ENCODE results near the gene RBM28. TPM values are rescaled to one million over a fixed set of nuclear protein-coding genes. Genes with fewer than 3 reads are reported as not detected.
"Not testable (repeated sequence)": the region's sequence is repeated elsewhere in the genome, so short reads cannot be mapped to it uniquely, and the experiment has no call there.

RBM28 gene
- total and polyA plus RNA-seq, 2 donors, result 19.9 to 24.7 TPM

- no peak for DNase-seq (ENCODE audit: low read depth in 6 of 9, low spot score in 9 of 9)
- WGBS, result 87% methylated on average over 5 of the region's 5 CpGs
- no peak overlapping the region for H3K27ac ChIP-seq (ENCODE audit: low read depth in 1 of 2, low read length in 1 of 2)
- H3K9me3 ChIP-seq (ENCODE audit: control insufficient read depth in 2 of 2, insufficient read depth in 1 of 2, low read length in 1 of 2), result no peaks in the 10 kb centered on the region
- H3K27me3 ChIP-seq (ENCODE audit: control insufficient read depth in 2 of 2, insufficient read depth in 1 of 2, low read length in 1 of 2), result no peaks in the 10 kb centered on the region
- H3K36me3 ChIP-seq (ENCODE audit: control insufficient read depth in 2 of 2, insufficient read depth in 2 of 2, low read length in 1 of 2), result peaks cover 46 to 87% of the 10 kb centered on the region in 2 donors
- H3K4me1 ChIP-seq (ENCODE audit: control insufficient read depth in 2 of 2, insufficient read depth in 2 of 2, low read length in 2 of 2), result no peaks in the 10 kb centered on the region
- no peak overlapping the region for H3K4me3 ChIP-seq (ENCODE audit: low read length in 2 of 2)
Measured at GRCh38 chr7:128310499-128310898, 33.2 kb downstream of the RBM28 start.

GRCh38 chr7:128309976-128310375 is 33.7 kb downstream of the RBM28 start:
- Histone ChIP-seq H3K36me3 (ENCODE audit: control insufficient read depth in 2 of 2, insufficient read depth in 2 of 2, low read length in 1 of 2) (peaks cover 45 to 86% of the 10 kb centered on the region in 2 donors), H3K27ac (ENCODE audit: low read depth in 1 of 2, low read length in 1 of 2) (no peak overlapping the region), H3K4me3 (ENCODE audit: low read length in 2 of 2) (no peak overlapping the region), H3K27me3 (ENCODE audit: control insufficient read depth in 2 of 2, insufficient read depth in 1 of 2, low read length in 1 of 2) (no peaks in the 10 kb centered on the region), H3K9me3 (ENCODE audit: control insufficient read depth in 2 of 2, insufficient read depth in 1 of 2, low read length in 1 of 2) (no peaks in the 10 kb centered on the region), H3K4me1 (ENCODE audit: control insufficient read depth in 2 of 2, insufficient read depth in 2 of 2, low read length in 2 of 2) (no peaks in the 10 kb centered on the region)
- no peak for DNase-seq (ENCODE audit: low read depth in 6 of 9, low spot score in 9 of 9)
- WGBS, result 99% methylated on average over 5 of the region's 5 CpGs

DNA sequence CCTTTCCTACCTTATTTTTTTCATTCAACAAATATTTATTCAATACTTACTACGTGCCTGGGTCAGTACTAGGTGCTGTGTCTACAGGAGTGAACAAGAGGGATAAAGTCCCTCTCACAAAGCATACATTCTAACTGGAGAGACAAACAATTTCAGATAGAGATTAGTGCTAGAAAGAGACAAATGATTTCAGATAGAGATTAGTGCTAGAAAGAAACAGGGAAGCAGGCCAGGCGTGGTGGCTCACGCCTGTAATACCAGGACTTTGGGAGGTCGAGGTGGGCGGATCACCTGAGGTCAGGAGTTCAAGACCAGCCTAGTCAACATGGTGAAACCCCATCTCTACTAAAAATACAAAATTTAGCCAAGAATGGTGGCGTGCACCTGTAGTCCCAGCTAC is 34.6 kb downstream of the RBM28 start:
- 97% methylated on average over 6 of the region's 6 CpGs for WGBS
- Histone ChIP-seq H3K4me3 (ENCODE audit: low read length in 2 of 2) (no peak overlapping the region), H3K9me3 (ENCODE audit: control insufficient read depth in 2 of 2, insufficient read depth in 1 of 2, low read length in 1 of 2) (no peaks in the 10 kb centered on the region), H3K27me3 (ENCODE audit: control insufficient read depth in 2 of 2, insufficient read depth in 1 of 2, low read length in 1 of 2) (no peaks in the 10 kb centered on the region), H3K27ac (ENCODE audit: low read depth in 1 of 2, low read length in 1 of 2) (no peak overlapping the region), H3K36me3 (ENCODE audit: control insufficient read depth in 2 of 2, insufficient read depth in 2 of 2, low read length in 1 of 2) (peaks cover 43 to 83% of the 10 kb centered on the region in 2 donors), H3K4me1 (ENCODE audit: control insufficient read depth in 2 of 2, insufficient read depth in 2 of 2, low read length in 2 of 2) (no peaks in the 10 kb centered on the region)
- DNase-seq (ENCODE audit: low read depth in 6 of 9, low spot score in 9 of 9), result no peak

DNA sequence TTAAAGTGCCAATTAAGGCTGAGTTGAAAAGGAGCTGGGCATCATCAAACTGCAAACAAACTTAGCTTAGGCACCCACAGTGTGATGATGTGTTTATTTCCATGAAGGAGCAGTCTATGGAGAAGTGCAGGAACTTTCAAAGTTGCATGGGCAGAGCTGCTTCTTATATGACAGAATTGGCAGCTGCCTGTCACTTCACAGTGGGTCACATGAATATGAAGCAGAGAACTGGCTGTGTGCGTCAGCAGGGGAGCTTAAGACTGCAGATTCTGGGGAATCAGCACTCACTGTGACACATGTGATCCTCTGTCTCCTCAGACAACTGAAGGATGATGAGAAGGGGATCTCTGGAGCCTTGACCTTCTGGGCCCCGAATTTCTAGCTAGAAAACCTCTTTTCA is 36.6 kb downstream of the RBM28 start:
- H3K4me3 ChIP-seq (ENCODE audit: low read length in 2 of 2), result no peak overlapping the region
- H3K9me3 ChIP-seq (ENCODE audit: control insufficient read depth in 2 of 2, insufficient read depth in 1 of 2, low read length in 1 of 2), result no peaks in the 10 kb centered on the region
- WGBS, result 95% methylated on average over 2 of the region's 2 CpGs
- no peaks in the 10 kb centered on the region for H3K27me3 ChIP-seq (ENCODE audit: control insufficient read depth in 2 of 2, insufficient read depth in 1 of 2, low read length in 1 of 2)
- DNase-seq (ENCODE audit: low read depth in 6 of 9, low spot score in 9 of 9), result no peak
- peaks cover 39 to 75% of the 10 kb centered on the region in 2 donors for H3K36me3 ChIP-seq (ENCODE audit: control insufficient read depth in 2 of 2, insufficient read depth in 2 of 2, low read length in 1 of 2)
- no peak overlapping the region for H3K27ac ChIP-seq (ENCODE audit: low read depth in 1 of 2, low read length in 1 of 2)
- no peaks in the 10 kb centered on the region for H3K4me1 ChIP-seq (ENCODE audit: control insufficient read depth in 2 of 2, insufficient read depth in 2 of 2, low read length in 2 of 2)

DNA sequence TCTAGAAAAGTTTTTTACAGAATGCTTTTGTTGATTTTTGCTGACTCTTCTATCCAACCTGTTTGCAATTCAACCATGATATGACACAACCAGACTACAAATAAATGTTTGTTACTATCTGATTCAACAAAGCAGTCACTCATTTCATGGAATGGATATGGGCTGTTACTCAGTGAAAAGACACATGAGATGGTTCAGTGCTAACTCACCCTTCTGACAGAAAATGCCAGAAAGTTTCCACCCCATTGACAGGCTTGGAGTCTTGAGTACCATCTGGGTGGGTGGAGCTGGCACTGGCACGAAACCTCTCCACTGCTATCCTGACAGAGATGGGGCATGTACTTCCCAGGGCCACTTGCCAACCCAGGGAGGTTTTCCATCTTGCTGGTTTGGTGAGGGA is 39.5 kb downstream of the RBM28 start:
- H3K4me3 ChIP-seq (ENCODE audit: low read length in 2 of 2), result no peak overlapping the region
- H3K9me3 ChIP-seq (ENCODE audit: control insufficient read depth in 2 of 2, insufficient read depth in 1 of 2, low read length in 1 of 2), result no peaks in the 10 kb centered on the region
- no peaks in the 10 kb centered on the region for H3K27me3 ChIP-seq (ENCODE audit: control insufficient read depth in 2 of 2, insufficient read depth in 1 of 2, low read length in 1 of 2)
- H3K4me1 ChIP-seq (ENCODE audit: control insufficient read depth in 2 of 2, insufficient read depth in 2 of 2, low read length in 2 of 2), result no peaks in the 10 kb centered on the region
- H3K36me3 ChIP-seq (ENCODE audit: control insufficient read depth in 2 of 2, insufficient read depth in 2 of 2, low read length in 1 of 2), result peaks cover 34 to 55% of the 10 kb centered on the region in 2 donors
- no peak for DNase-seq (ENCODE audit: low read depth in 6 of 9, low spot score in 9 of 9)
- no peak overlapping the region for H3K27ac ChIP-seq (ENCODE audit: low read depth in 1 of 2, low read length in 1 of 2)
- WGBS, result 97% methylated on average over 1 of the region's 1 CpG

DNA sequence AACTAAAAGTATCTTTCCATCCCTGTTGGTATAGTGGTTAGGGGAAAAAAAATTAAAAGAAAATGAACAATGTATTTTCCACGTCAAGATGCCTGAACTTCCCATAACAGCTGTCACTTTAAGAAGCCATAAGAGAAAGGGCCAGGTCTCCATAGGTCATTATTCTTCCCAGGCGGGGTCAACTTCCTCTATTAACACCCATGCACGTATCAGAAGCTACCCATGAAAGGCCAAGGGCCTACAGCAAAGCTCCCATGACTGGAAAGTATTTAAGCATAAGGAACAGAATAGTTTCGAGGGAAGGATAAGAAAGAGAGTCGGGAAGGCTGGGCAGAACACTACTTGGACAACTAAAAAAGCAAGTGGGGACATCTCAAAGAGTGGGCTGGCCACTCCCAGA is 40.1 kb downstream of the RBM28 start:
- Histone ChIP-seq H3K27ac (ENCODE audit: low read depth in 1 of 2, low read length in 1 of 2) (no peak overlapping the region), H3K9me3 (ENCODE audit: control insufficient read depth in 2 of 2, insufficient read depth in 1 of 2, low read length in 1 of 2) (no peaks in the 10 kb centered on the region), H3K27me3 (ENCODE audit: control insufficient read depth in 2 of 2, insufficient read depth in 1 of 2, low read length in 1 of 2) (no peaks in the 10 kb centered on the region), H3K4me3 (ENCODE audit: low read length in 2 of 2) (no peak overlapping the region), H3K4me1 (ENCODE audit: control insufficient read depth in 2 of 2, insufficient read depth in 2 of 2, low read length in 2 of 2) (no peaks in the 10 kb centered on the region), H3K36me3 (ENCODE audit: control insufficient read depth in 2 of 2, insufficient read depth in 2 of 2, low read length in 1 of 2) (peaks cover 34 to 52% of the 10 kb centered on the region in 2 donors)
- no peak for DNase-seq (ENCODE audit: low read depth in 6 of 9, low spot score in 9 of 9)
- 95% methylated on average over 5 of the region's 5 CpGs for WGBS

DNA sequence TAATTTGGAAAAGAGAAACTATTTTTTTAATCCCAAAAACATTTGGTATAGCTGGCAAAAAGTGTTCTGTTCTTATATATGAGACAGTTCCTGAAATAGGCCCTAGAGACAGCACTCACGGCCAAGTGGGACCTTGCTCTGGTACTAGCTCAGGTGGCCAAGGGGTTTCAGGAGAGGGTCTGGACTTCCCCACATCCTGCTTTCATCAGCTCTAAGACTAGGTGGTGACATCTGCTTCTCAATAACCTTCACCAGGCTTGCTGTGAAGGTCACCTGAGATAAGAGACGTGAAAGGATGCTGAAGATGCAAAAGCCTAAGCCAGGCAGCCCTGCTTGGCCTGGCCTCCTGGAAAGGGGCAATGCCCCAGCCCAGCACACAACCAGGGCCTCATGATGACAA is 40.6 kb downstream of the RBM28 start:
- H3K27ac ChIP-seq (ENCODE audit: low read depth in 1 of 2, low read length in 1 of 2), result no peak overlapping the region
- no peaks in the 10 kb centered on the region for H3K27me3 ChIP-seq (ENCODE audit: control insufficient read depth in 2 of 2, insufficient read depth in 1 of 2, low read length in 1 of 2)
- no peaks in the 10 kb centered on the region for H3K9me3 ChIP-seq (ENCODE audit: control insufficient read depth in 2 of 2, insufficient read depth in 1 of 2, low read length in 1 of 2)
- DNase-seq (ENCODE audit: low read depth in 6 of 9, low spot score in 9 of 9), result no peak
- no peak overlapping the region for H3K4me3 ChIP-seq (ENCODE audit: low read length in 2 of 2)
- 98% methylated on average over 2 of the region's 2 CpGs for WGBS
- H3K36me3 ChIP-seq (ENCODE audit: control insufficient read depth in 2 of 2, insufficient read depth in 2 of 2, low read length in 1 of 2), result peaks cover 34 to 48% of the 10 kb centered on the region in 2 donors
- H3K4me1 ChIP-seq (ENCODE audit: control insufficient read depth in 2 of 2, insufficient read depth in 2 of 2, low read length in 2 of 2), result no peaks in the 10 kb centered on the region

GRCh38 chr7:128302139-128302538 is 41.6 kb downstream of the RBM28 start:
- Histone ChIP-seq H3K4me1 (ENCODE audit: control insufficient read depth in 2 of 2, insufficient read depth in 2 of 2, low read length in 2 of 2) (no peaks in the 10 kb centered on the region), H3K9me3 (ENCODE audit: control insufficient read depth in 2 of 2, insufficient read depth in 1 of 2, low read length in 1 of 2) (no peaks in the 10 kb centered on the region), H3K27me3 (ENCODE audit: control insufficient read depth in 2 of 2, insufficient read depth in 1 of 2, low read length in 1 of 2) (no peaks in the 10 kb centered on the region), H3K4me3 (ENCODE audit: low read length in 2 of 2) (no peak overlapping the region), H3K27ac (ENCODE audit: low read depth in 1 of 2, low read length in 1 of 2) (no peak overlapping the region), H3K36me3 (ENCODE audit: control insufficient read depth in 2 of 2, insufficient read depth in 2 of 2, low read length in 1 of 2) (peaks cover 33 to 41% of the 10 kb centered on the region in 2 donors)
- 93% methylated on average over 10 of the region's 10 CpGs for WGBS
- DNase-seq (ENCODE audit: low read depth in 6 of 9, low spot score in 9 of 9), result no peak

DNA sequence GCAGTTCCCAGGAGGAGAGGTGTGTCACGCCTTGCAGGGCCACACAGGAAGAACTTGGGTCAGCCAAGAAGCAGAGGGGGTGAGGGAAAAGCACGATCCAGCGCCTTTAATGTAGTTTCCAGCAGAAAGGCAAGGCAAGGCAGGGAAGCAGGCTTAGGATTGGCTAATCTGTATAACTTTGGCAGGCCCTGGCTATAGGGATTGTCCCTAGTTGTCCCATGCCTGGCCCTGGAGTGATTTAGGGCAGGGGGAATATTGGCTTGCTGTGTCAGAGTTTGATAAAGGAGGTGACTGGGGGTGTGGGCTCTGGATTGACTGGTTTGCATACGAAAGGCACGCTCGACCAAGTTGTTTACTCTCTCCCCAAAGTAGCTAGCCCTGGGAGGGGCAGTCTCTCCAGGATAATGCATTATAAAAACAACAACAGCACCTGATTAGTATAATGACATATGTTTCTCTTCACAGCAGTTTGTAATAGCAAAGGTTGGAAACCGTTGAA is 44.5 kb downstream of the RBM28 start:
- H3K4me3 ChIP-seq (ENCODE audit: low read length in 2 of 2), result no peak overlapping the region
- no peak for DNase-seq (ENCODE audit: low read depth in 6 of 9, low spot score in 9 of 9)
- H3K9me3 ChIP-seq (ENCODE audit: control insufficient read depth in 2 of 2, insufficient read depth in 1 of 2, low read length in 1 of 2), result no peaks in the 10 kb centered on the region
- H3K36me3 ChIP-seq (ENCODE audit: control insufficient read depth in 2 of 2, insufficient read depth in 2 of 2, low read length in 1 of 2), result peaks cover 14 to 15% of the 10 kb centered on the region in 2 donors
- H3K27me3 ChIP-seq (ENCODE audit: control insufficient read depth in 2 of 2, insufficient read depth in 1 of 2, low read length in 1 of 2), result no peaks in the 10 kb centered on the region
- 85% methylated on average over 7 of the region's 7 CpGs for whole genome bisulfite sequencing
- H3K4me1 ChIP-seq (ENCODE audit: control insufficient read depth in 2 of 2, insufficient read depth in 2 of 2, low read length in 2 of 2), result no peaks in the 10 kb centered on the region
- H3K27ac ChIP-seq (ENCODE audit: low read depth in 1 of 2, low read length in 1 of 2), result no peak overlapping the region

DNA sequence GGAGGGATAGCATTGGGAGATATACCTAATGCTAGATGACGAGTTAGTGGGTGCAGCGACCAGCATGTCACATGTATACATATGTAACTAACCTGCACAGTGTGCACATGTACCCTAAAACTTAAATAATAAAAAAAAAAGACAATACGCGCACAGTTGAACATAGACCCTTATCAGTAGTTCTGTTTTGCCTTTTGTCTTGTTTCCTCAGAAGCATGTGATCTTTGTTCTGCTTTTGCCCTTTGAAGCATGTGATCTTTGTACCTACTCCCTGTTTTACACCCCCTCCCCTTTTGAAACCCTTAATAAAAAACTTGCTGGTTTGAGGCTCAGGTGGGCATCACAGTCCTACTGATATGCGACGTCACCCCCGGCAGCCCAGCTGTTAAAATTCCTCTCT is 45.7 kb downstream of the RBM28 start:
- DNase-seq (ENCODE audit: low read depth in 6 of 9, low spot score in 9 of 9); H3K27me3 ChIP-seq (ENCODE audit: control insufficient read depth in 2 of 2, insufficient read depth in 1 of 2, low read length in 1 of 2); H3K36me3 ChIP-seq (ENCODE audit: control insufficient read depth in 2 of 2, insufficient read depth in 2 of 2, low read length in 1 of 2); H3K4me3 ChIP-seq (ENCODE audit: low read length in 2 of 2); H3K9me3 ChIP-seq (ENCODE audit: control insufficient read depth in 2 of 2, insufficient read depth in 1 of 2, low read length in 1 of 2); H3K4me1 ChIP-seq (ENCODE audit: control insufficient read depth in 2 of 2, insufficient read depth in 2 of 2, low read length in 2 of 2); H3K27ac ChIP-seq (ENCODE audit: low read depth in 1 of 2, low read length in 1 of 2): not testable (repeated sequence)
- WGBS, result 92% methylated on average over 6 of the region's 7 CpGs
